HepG2 (cell line): ENCODE results near the gene EED. TPM values are rescaled to one million over a fixed set of nuclear protein-coding genes. Genes with fewer than 3 reads are reported as not detected.

Source experiments
- AHR ChIP-seq: IDR thresholded peaks from 2 replicates; pipeline ENCODE4 v1.6.1; 2018; ENCODE audit warnings: missing genetic modification reagents, missing compliant biosample characterization
- CAMTA2 ChIP-seq: sonication (generic); formaldehyde crosslinking; IDR thresholded peaks from 2 replicates; pipeline ENCODE4 v1.4.0; 2020; ENCODE audit warnings: mild to moderate bottlenecking, missing genetic modification reagents, borderline replicate concordance
- CREM ChIP-seq, 2 experiments: sonication (generic) in 1 of 2; formaldehyde crosslinking in 1 of 2; IDR thresholded peaks; 2 replicates each; pipeline versions ENCODE4 v1.4.0 to v1.6.1; 2016 to 2020; ENCODE audit warnings: antibody characterized with exemption in 1 of 2, mild to moderate bottlenecking in 1 of 2, missing genetic modification reagents in 1 of 2
- HES4 ChIP-seq: sonication (generic); formaldehyde crosslinking; IDR thresholded peaks from 2 replicates; pipeline ENCODE4 v1.9.0; 2021; ENCODE audit warnings: mild to moderate bottlenecking, missing genetic modification reagents, borderline replicate concordance
- PHF21A ChIP-seq: sonication (generic); formaldehyde crosslinking; IDR thresholded peaks from 2 replicates; pipeline ENCODE4 v1.5.0; 2020; ENCODE audit warnings: mild to moderate bottlenecking, missing genetic modification reagents
- PHF8 ChIP-seq: sonication (generic); formaldehyde crosslinking; IDR thresholded peaks from 2 replicates; pipeline ENCODE4 v1.5.0; 2020; ENCODE audit warnings: missing genetic modification reagents
- SMAD3 ChIP-seq: sonication (generic); formaldehyde crosslinking; IDR thresholded peaks from 2 replicates; pipeline ENCODE4 v1.4.0; 2020; ENCODE audit warnings: missing genetic modification reagents
- ZHX1 ChIP-seq: sonication (generic); formaldehyde crosslinking; IDR thresholded peaks from 2 replicates; pipeline ENCODE4 v1.8.1; 2022; ENCODE audit warnings: low read depth, mild to moderate bottlenecking, missing genetic modification reagents
- ZNF253 ChIP-seq: sonication (generic); formaldehyde crosslinking; IDR thresholded peaks from 2 replicates; pipeline ENCODE4 v1.8.0; 2022; ENCODE audit warnings: mild to moderate bottlenecking, missing genetic modification reagents, borderline replicate concordance
- ZNF256 ChIP-seq: sonication (generic); formaldehyde crosslinking; conservative IDR thresholded peaks from 2 replicates; pipeline ENCODE4 v1.4.0; 2020; ENCODE audit warnings: missing genetic modification reagents
- ZNF264 ChIP-seq: sonication (generic); formaldehyde crosslinking; IDR thresholded peaks from 2 replicates; pipeline ENCODE4 v1.4.0; 2020; ENCODE audit warnings: missing genetic modification reagents
- ZNF282 ChIP-seq: fragments of 450-650 bp; IDR thresholded peaks from 2 replicates; pipeline ENCODE4 v1.6.1; 2018; ENCODE audit not compliant: partially characterized antibody
- ZNF451 ChIP-seq: sonication (generic); formaldehyde crosslinking; IDR thresholded peaks from 2 replicates; pipeline ENCODE4 v1.5.0; 2020; ENCODE audit warnings: mild to moderate bottlenecking, missing genetic modification reagents
- ZNF670 ChIP-seq: sonication (generic); formaldehyde crosslinking; IDR thresholded peaks from 2 replicates; pipeline ENCODE4 v1.8.0; 2022; ENCODE audit warnings: mild to moderate bottlenecking, missing genetic modification reagents, borderline replicate concordance
- ZNF772 ChIP-seq: sonication (generic); formaldehyde crosslinking; IDR thresholded peaks from 2 replicates; pipeline ENCODE4 v1.5.0; 2020; ENCODE audit warnings: mild to moderate bottlenecking, missing genetic modification reagents
- polyA plus RNA-seq, 8 experiments: library from polyadenylated mRNA; depleted of rRNA in 3 of 8; stranded (reverse) in 7 of 8; unstranded in 1 of 8; fragments of >200 nt; fragmentation: Illumina TruSeq in 4 of 8; extraction: Trizol in 4 of 8; gene quantifications; 2 replicates each; pipeline versions ENCODE4 v1.2.1 to v1.2.3, GENCODE V29; 2011 to 2016; ENCODE audit warnings: low read depth in 4 of 8, missing spikeins in 1 of 8, mixed read lengths in 1 of 8; ENCODE audit not compliant: insufficient read depth in 1 of 8
- total RNA-seq, 5 experiments: library from RNA; depleted of rRNA; stranded (reverse); fragments of >200 nt; fragmentation: Illumina TruSeq; extraction: Trizol; gene quantifications; 2 replicates each; pipeline ENCODE4 v1.2.3, GENCODE V29; 2016; ENCODE audit warnings: low read depth in 1 of 5
- TF ChIP-seq, protein P1 (sequence below): sonication (generic); formaldehyde crosslinking; IDR thresholded peaks from 2 replicates; pipeline ENCODE4 v1.4.0; 2020; ENCODE audit warnings: missing genetic modification reagents, low read depth, mild to moderate bottlenecking, borderline replicate concordance
- TF ChIP-seq, protein P2 (sequence below): sonication (generic); formaldehyde crosslinking; IDR thresholded peaks from 2 replicates; pipeline ENCODE4 v1.4.0; 2020; ENCODE audit warnings: missing genetic modification reagents
- TF ChIP-seq, protein P3 (sequence below): sonication (generic); formaldehyde crosslinking; IDR thresholded peaks from 2 replicates; pipeline ENCODE4; 2020; ENCODE audit warnings: missing genetic modification reagents, mild to moderate bottlenecking, borderline replicate concordance

EED gene
- total and polyA plus RNA-seq, 2 of the 13 experiments (the other 11 are each of a cell fraction or from before 2014, with no cell fraction given) = 11.0 to 28.4 TPM

DNA sequence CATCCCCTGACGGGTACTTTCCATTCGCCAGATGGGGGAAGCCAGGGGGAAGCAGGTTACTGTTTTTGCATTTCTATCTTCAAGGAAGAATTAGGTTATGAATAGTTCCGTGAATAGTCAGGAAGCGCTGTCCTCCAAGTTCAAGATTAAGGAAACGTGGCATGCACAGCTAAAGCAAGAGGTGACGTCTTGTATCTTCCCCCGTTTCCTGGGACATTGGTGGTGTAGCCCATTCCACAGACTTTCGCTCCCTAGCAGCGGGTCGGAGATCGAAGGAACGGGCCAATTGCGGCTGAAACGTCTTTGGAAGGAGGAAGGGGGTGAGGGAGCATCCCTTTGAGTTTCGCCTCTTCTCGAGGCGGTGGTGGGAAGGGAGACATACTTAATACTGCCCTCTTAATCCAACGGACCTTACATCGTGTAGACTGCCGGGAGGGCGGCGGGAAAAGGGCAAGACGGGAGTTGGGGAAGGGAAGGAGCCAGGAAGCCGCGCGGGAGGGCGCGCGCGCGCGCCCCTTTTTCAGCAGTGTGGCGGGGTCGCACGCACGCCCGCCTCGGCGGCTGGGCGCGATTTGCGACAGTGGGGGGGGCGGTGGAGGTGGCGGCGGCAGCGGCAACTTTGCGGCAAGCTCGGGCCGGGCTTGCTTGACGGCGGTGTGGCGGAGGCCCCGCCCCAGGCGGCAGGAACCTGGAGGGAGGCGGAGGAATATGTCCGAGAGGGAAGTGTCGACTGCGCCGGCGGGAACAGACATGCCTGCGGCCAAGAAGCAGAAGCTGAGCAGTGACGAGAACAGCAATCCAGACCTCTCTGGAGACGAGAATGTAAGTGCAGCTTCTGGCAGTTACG lies at the start of gene EED (continued):
- peak; percentile 64; the same call in 1 of the 2 replicates for TF ChIP-seq HES4 (CRISPR knock-in tag)
- no peak for TF ChIP-seq ZNF451
- TF ChIP-seq ZHX1 (CRISPR knock-in tag) = no peak
- peak; percentile 52 for TF ChIP-seq ZNF772 (CRISPR knock-in tag)
- no peak for TF ChIP-seq ZNF253
- TF ChIP-seq, protein P1, sequence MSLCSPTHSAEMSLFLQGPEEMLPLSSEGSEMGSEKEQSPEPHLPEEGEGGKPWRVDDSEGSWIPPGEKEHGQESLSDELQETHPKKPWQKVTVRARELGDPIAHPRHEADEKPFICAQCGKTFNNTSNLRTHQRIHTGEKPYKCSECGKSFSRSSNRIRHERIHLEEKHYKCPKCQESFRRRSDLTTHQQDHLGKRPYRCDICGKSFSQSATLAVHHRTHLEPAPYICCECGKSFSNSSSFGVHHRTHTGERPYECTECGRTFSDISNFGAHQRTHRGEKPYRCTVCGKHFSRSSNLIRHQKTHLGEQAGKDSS (CRISPR knock-in tag) = peak; percentile 67; the same call in 1 of the 2 replicates
- peak; percentile 63; the same call in 1 of the 2 replicates for TF ChIP-seq PHF21A (CRISPR knock-in tag)
- no peak for TF ChIP-seq CAMTA2
- TF ChIP-seq, protein P2, sequence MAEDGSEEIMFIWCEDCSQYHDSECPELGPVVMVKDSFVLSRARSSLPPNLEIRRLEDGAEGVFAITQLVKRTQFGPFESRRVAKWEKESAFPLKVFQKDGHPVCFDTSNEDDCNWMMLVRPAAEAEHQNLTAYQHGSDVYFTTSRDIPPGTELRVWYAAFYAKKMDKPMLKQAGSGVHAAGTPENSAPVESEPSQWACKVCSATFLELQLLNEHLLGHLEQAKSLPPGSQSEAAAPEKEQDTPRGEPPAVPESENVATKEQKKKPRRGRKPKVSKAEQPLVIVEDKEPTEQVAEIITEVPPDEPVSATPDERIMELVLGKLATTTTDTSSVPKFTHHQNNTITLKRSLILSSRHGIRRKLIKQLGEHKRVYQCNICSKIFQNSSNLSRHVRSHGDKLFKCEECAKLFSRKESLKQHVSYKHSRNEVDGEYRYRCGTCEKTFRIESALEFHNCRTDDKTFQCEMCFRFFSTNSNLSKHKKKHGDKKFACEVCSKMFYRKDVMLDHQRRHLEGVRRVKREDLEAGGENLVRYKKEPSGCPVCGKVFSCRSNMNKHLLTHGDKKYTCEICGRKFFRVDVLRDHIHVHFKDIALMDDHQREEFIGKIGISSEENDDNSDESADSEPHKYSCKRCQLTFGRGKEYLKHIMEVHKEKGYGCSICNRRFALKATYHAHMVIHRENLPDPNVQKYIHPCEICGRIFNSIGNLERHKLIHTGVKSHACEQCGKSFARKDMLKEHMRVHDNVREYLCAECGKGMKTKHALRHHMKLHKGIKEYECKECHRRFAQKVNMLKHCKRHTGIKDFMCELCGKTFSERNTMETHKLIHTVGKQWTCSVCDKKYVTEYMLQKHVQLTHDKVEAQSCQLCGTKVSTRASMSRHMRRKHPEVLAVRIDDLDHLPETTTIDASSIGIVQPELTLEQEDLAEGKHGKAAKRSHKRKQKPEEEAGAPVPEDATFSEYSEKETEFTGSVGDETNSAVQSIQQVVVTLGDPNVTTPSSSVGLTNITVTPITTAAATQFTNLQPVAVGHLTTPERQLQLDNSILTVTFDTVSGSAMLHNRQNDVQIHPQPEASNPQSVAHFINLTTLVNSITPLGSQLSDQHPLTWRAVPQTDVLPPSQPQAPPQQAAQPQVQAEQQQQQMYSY = no peak
- TF ChIP-seq ZNF256 (CRISPR knock-in tag) = 0 out of 2 replicates have a peak, but pooled peaks have one; percentile 57
- TF ChIP-seq, protein P3, sequence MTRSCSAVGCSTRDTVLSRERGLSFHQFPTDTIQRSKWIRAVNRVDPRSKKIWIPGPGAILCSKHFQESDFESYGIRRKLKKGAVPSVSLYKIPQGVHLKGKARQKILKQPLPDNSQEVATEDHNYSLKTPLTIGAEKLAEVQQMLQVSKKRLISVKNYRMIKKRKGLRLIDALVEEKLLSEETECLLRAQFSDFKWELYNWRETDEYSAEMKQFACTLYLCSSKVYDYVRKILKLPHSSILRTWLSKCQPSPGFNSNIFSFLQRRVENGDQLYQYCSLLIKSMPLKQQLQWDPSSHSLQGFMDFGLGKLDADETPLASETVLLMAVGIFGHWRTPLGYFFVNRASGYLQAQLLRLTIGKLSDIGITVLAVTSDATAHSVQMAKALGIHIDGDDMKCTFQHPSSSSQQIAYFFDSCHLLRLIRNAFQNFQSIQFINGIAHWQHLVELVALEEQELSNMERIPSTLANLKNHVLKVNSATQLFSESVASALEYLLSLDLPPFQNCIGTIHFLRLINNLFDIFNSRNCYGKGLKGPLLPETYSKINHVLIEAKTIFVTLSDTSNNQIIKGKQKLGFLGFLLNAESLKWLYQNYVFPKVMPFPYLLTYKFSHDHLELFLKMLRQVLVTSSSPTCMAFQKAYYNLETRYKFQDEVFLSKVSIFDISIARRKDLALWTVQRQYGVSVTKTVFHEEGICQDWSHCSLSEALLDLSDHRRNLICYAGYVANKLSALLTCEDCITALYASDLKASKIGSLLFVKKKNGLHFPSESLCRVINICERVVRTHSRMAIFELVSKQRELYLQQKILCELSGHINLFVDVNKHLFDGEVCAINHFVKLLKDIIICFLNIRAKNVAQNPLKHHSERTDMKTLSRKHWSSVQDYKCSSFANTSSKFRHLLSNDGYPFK (CRISPR knock-in tag) = peak; percentile 80; the same call in 1 of the 2 replicates
- no peak for TF ChIP-seq ZNF282
- TF ChIP-seq PHF8 (CRISPR knock-in tag) = peak; percentile 88
- 0 out of 2 replicates have a peak, but pooled peaks have one; percentile 54 for TF ChIP-seq SMAD3 (CRISPR knock-in tag)
- TF ChIP-seq ZNF670 = 0 out of 2 replicates have a peak, but pooled peaks have one; percentile 82
- TF ChIP-seq AHR (CRISPR knock-in tag) = peak; percentile 58; the same call in 1 of the 2 replicates
- no peak for TF ChIP-seq ZNF264 (CRISPR knock-in tag)
- peak; percentile 39; the same call in 1 of the 2 replicates for TF ChIP-seq CREM (IDR thresholded peaks at IDR 0.05)
- no peak for TF ChIP-seq CREM (CRISPR knock-in tag; IDR thresholded peaks at IDR 0.05)
